Stimulated activated CD4-positive, alpha-beta T cell treated with anti-CD3 and anti-CD28 coated beads, Interleukin-12 subunit alpha, Interleukin-12 subunit beta, amount 100 ng/mL, for 4 hours (primary cell): Measurements from ENCODE around the gene CORIN.

Experiments used
- DNase-seq: peaks from one replicate; pipeline ENCODE4 v3.0.0-alpha.2; 2020

Gene CORIN

GRCh38 chr4:47672696-47673095, 165.2 kb downstream of the CORIN start:
- DNase-seq, result no peak

GRCh38 chr4:47669946-47670345, 167.9 kb downstream of the CORIN start:
- DNase-seq, result no peak

- DNase-seq, result no peak
Observed at GRCh38 chr4:47668810-47669408, 169.0 kb downstream of the CORIN start.

GRCh38 chr4:47668256-47668655, 169.6 kb downstream of the CORIN start:
- DNase-seq, result no peak

- DNase-seq, result no peak
Observed at GRCh38 chr4:47667552-47667951, 170.3 kb downstream of the CORIN start.

GRCh38 chr4:47664051-47664826, 173.6 kb downstream of the CORIN start:
- no peak for DNase-seq

- no peak for DNase-seq
Observed at GRCh38 chr4:47662975-47663374, 174.9 kb downstream of the CORIN start.

GRCh38 chr4:47661741-47662140, 176.1 kb downstream of the CORIN start:
- DNase-seq, result no peak

GRCh38 chr4:47659342-47659741, 178.5 kb downstream of the CORIN start:
- no peak for DNase-seq

- DNase-seq, result no peak
Observed at GRCh38 chr4:47654972-47655693, 182.7 kb downstream of the CORIN start.

- no peak for DNase-seq
Observed at GRCh38 chr4:47652092-47652491, 185.8 kb downstream of the CORIN start.

GRCh38 chr4:47651231-47651630, 186.6 kb downstream of the CORIN start:
- DNase-seq, result no peak

- no peak for DNase-seq
Observed at GRCh38 chr4:47650584-47651130, 187.2 kb downstream of the CORIN start.

GRCh38 chr4:47647544-47647943, 190.3 kb downstream of the CORIN start:
- no peak for DNase-seq

GRCh38 chr4:47647029-47647428, 190.8 kb downstream of the CORIN start:
- no peak for DNase-seq

GRCh38 chr4:47646372-47646771, 191.5 kb downstream of the CORIN start:
- no peak for DNase-seq

GRCh38 chr4:47643845-47644244, 194.0 kb downstream of the CORIN start:
- no peak for DNase-seq

GRCh38 chr4:47642985-47643760, 194.7 kb downstream of the CORIN start:
- DNase-seq, result no peak

- DNase-seq, result no peak
Observed at GRCh38 chr4:47642191-47642830, 195.6 kb downstream of the CORIN start.

- DNase-seq, result no peak
Observed at GRCh38 chr4:47641755-47642154, 196.1 kb downstream of the CORIN start.

GRCh38 chr4:47640911-47641310, 197.0 kb downstream of the CORIN start:
- no peak for DNase-seq

GRCh38 chr4:47639531-47639930, 198.3 kb downstream of the CORIN start:
- no peak for DNase-seq
